IMR-90 (cell line): ENCODE results near the gene ADAMTS20. TPM values are rescaled to one million over a fixed set of nuclear protein-coding genes. Genes with fewer than 3 reads are reported as not detected.
A peak's percentile ranks its signal among the peaks of the same experiment; 100 is the strongest.

Experiments used
- ATAC-seq: fragments of 200-7000 bp; cut with Tn5 transposase; 2 replicates; pipeline ENCODE4 v1.9.1; 2020; ENCODE audit warnings: low read depth, mild to moderate bottlenecking, moderate library complexity
- BruUV-seq: library from RNA; stranded (reverse); fragments of 400-500 nt; replicated peaks from 2 replicates; lab custom pipeline; 2021; lab: Mats Ljungman, UMichigan
- CTCF ChIA-PET: fragments of 300-600 bp; formaldehyde crosslinking; extraction: SDS; loops from one replicate; lab custom pipeline; 2021; ENCODE audit warnings: antibody characterized with exemption; lab: Yijun Ruan, JAX
- POLR2A ChIA-PET: fragments of 300-600 bp; sonication (Branson Sonifier 250); formaldehyde crosslinking; loops from one replicate; lab custom pipeline; 2022; ENCODE audit warnings: antibody characterized with exemption; ENCODE audit not compliant: unreplicated experiment; lab: Charles Lee
- DNase-seq: peaks from one replicate; pipeline ENCODE4 v3.0.0; 2013
- H2AFZ ChIP-seq: replicated peaks from 2 replicates; pipeline ENCODE3; 2013; ENCODE audit warnings: low read length, mild to moderate bottlenecking; ENCODE audit not compliant: poor library complexity
- H2AK5ac ChIP-seq: 2 replicates; pipeline ENCODE4 v1.6.1; 2013; ENCODE audit warnings: low read depth, low read length, inconsistent platforms
- H2AK9ac ChIP-seq: replicated peaks from 2 replicates; pipeline ENCODE3; 2013; ENCODE audit warnings: mild to moderate bottlenecking, low read depth, low read length, moderate library complexity; ENCODE audit not compliant: poor library complexity
- H2BK120ac ChIP-seq: 2 replicates; pipeline ENCODE4 v1.6.1; 2013; ENCODE audit warnings: low read depth, low read length, inconsistent platforms
- H2BK15ac ChIP-seq: 3 replicates; pipeline ENCODE4 v1.6.1; 2013; ENCODE audit warnings: low read depth, low read length, inconsistent platforms
- H2BK20ac ChIP-seq: 2 replicates; pipeline ENCODE4 v1.6.1; 2013; ENCODE audit warnings: low read depth, mild to moderate bottlenecking, inconsistent platforms, low read length, moderate library complexity
- H2BK5ac ChIP-seq: 2 replicates; pipeline ENCODE4 v1.6.1; 2013; ENCODE audit warnings: mild to moderate bottlenecking, low read depth, low read length, inconsistent platforms; ENCODE audit not compliant: poor library complexity, severe bottlenecking
- H3K14ac ChIP-seq: replicated peaks from 2 replicates; pipeline ENCODE4 v1.6.1; 2013; ENCODE audit warnings: low read depth, low read length, inconsistent platforms
- H3K18ac ChIP-seq: 2 replicates; pipeline ENCODE4 v1.6.1; 2013; ENCODE audit warnings: low read depth, low read length, control low read depth
- H3K23ac ChIP-seq: 2 replicates; pipeline ENCODE4 v1.6.1; 2013; ENCODE audit warnings: low read depth, low read length, inconsistent platforms
- H3K27ac ChIP-seq: 2 replicates; pipeline ENCODE4 v1.5.1; 2013; ENCODE audit warnings: mild to moderate bottlenecking, control low read depth, low read length; ENCODE audit not compliant: insufficient read depth
- H3K27me3 ChIP-seq: 2 replicates; pipeline ENCODE4 v1.6.1; 2013; ENCODE audit warnings: low read length; ENCODE audit not compliant: control insufficient read depth, insufficient read depth
- H3K36me3 ChIP-seq: 2 replicates; pipeline ENCODE4 v1.6.1; 2013; ENCODE audit warnings: low read length, mixed read lengths; ENCODE audit not compliant: control insufficient read depth, insufficient read depth
- H3K4ac ChIP-seq: 2 replicates; pipeline ENCODE4 v1.6.1; 2013; ENCODE audit warnings: low read depth, low read length, inconsistent platforms
- H3K4me1 ChIP-seq: 2 replicates; pipeline ENCODE4 v1.6.1; 2013; ENCODE audit warnings: low read length, mixed read lengths; ENCODE audit not compliant: control insufficient read depth, insufficient read depth
- H3K4me2 ChIP-seq: 2 replicates; pipeline ENCODE4 v1.6.1; 2013; ENCODE audit warnings: low read depth, mild to moderate bottlenecking, control low read depth, low read length, moderate library complexity
- H3K4me3 ChIP-seq: 2 replicates; pipeline ENCODE4 v1.5.1; 2013; ENCODE audit warnings: low read depth, mild to moderate bottlenecking, control low read depth, low read length, moderate library complexity; ENCODE audit not compliant: insufficient read depth
- H3K56ac ChIP-seq: 2 replicates; pipeline ENCODE4 v1.6.1; 2013; ENCODE audit warnings: low read length, inconsistent platforms; ENCODE audit not compliant: insufficient read depth; ENCODE audit errors: extremely low read depth
- H3K79me1 ChIP-seq, 2 experiments: 2 replicates each; pipeline ENCODE4 v1.6.1; 2013; ENCODE audit warnings: low read length in 2 of 2, inconsistent platforms in 1 of 2, low read depth in 1 of 2
- H3K9ac ChIP-seq: 2 replicates; pipeline ENCODE4 v1.6.1; 2013; ENCODE audit warnings: low read depth, low read length, control low read depth
- H3K9me1 ChIP-seq: 2 replicates; pipeline ENCODE4 v1.6.1; 2013; ENCODE audit warnings: low read length, inconsistent platforms; ENCODE audit not compliant: insufficient read depth
- H3K9me3 ChIP-seq: 2 replicates; pipeline ENCODE4 v1.6.1; 2013; ENCODE audit warnings: low read length; ENCODE audit not compliant: control insufficient read depth, insufficient read depth
- H4K20me1 ChIP-seq: 2 replicates; pipeline ENCODE4 v1.6.1; 2013; ENCODE audit warnings: low read length, inconsistent platforms; ENCODE audit not compliant: insufficient read depth
- H4K5ac ChIP-seq: 2 replicates; pipeline ENCODE4 v1.6.1; 2013; ENCODE audit warnings: mild to moderate bottlenecking, low read depth, low read length, control low read depth
- H4K8ac ChIP-seq, 2 experiments: 2 replicates each; pipeline ENCODE4 v1.6.1; 2013; ENCODE audit warnings: low read depth in 2 of 2, low read length in 2 of 2, control low read depth in 1 of 2, inconsistent platforms in 1 of 2
- H4K91ac ChIP-seq: 2 replicates; pipeline ENCODE4 v1.6.1; 2013; ENCODE audit warnings: low read depth, low read length, inconsistent platforms; ENCODE audit not compliant: insufficient read depth
- FOS ChIP-seq: fragments of 150-350 bp; IDR thresholded peaks from 2 replicates; pipeline ENCODE4 v1.6.1; 2016; ENCODE audit warnings: low read depth, low read length
- MAFK ChIP-seq: IDR thresholded peaks from 2 replicates; pipeline ENCODE4 v1.6.1; 2012; ENCODE audit warnings: low read depth, low read length, improper control_type of control experiment
- MAZ ChIP-seq: IDR thresholded peaks from 2 replicates; pipeline ENCODE4 v1.6.1; 2012; ENCODE audit warnings: low read depth, mild to moderate bottlenecking, low read length, improper control_type of control experiment, moderate library complexity, borderline replicate concordance
- MXI1 ChIP-seq: IDR thresholded peaks from 2 replicates; pipeline ENCODE4 v1.6.1; 2012; ENCODE audit warnings: low read depth, mild to moderate bottlenecking, low read length, moderate library complexity, borderline replicate concordance
- NFE2L2 ChIP-seq: fragments of 150-350 bp; IDR thresholded peaks from 2 replicates; pipeline ENCODE4 v1.6.1; 2016; ENCODE audit warnings: low read depth, mild to moderate bottlenecking, low read length
- RCOR1 ChIP-seq: IDR thresholded peaks from 2 replicates; pipeline ENCODE4 v1.6.1; 2012; ENCODE audit warnings: mild to moderate bottlenecking, low read length, improper control_type of control experiment; ENCODE audit not compliant: insufficient replicate concordance
- USF2 ChIP-seq: fragments of 150-350 bp; IDR thresholded peaks from 2 replicates; pipeline ENCODE4 v1.6.1; 2017; ENCODE audit warnings: mild to moderate bottlenecking, antibody characterized with exemption, low read length, low read depth
- WGBS, 2 experiments: methylation state at CpG; one replicate each; pipeline versions ENCODE4 v1.1.5 to v1.1.7; 2013; ENCODE audit warnings: missing lambda C conversion rate in 2 of 2; ENCODE audit not compliant: insufficient read length in 1 of 2; ENCODE audit errors: extremely low coverage in 2 of 2; 5-methylcytosine and 5-hydroxymethylcytosine counted together
- dilution Hi-C: fragments of 300-500 bp; cut with HindIII; formaldehyde crosslinking; loops from one replicate; pipeline ENCODE4 v1.14.3; 2018; ENCODE audit warnings: low sequenced_read_pairs; ENCODE audit not compliant: unreplicated experiment
- in situ Hi-C: fragments of 300-500 bp; cut with MboI; formaldehyde crosslinking; loops from 3 replicates; pipeline ENCODE4 v1.14.3; 2019; ENCODE audit warnings: low sequenced_read_pairs, inconsistent platforms, mixed read lengths
- intact Hi-C: fragments of 100-400 bp; cut with micrococcal nuclease; formaldehyde crosslinking; loops from 2 replicates; pipeline ENCODE4 v1.10.0; 2022
- polyA plus RNA-seq, 3 experiments: library from polyadenylated mRNA; depleted of rRNA; stranded (reverse); fragments of >200 nt; gene quantifications; 2 replicates each; pipeline ENCODE4 v1.2.3, GENCODE V29; 2012; ENCODE audit warnings: low replicate concordance in 1 of 3
- total RNA-seq: library from RNA; depleted of rRNA; stranded (reverse); fragments of >200 nt; gene quantifications from 2 replicates; pipeline ENCODE4 v1.2.3, GENCODE V29; 2012

ADAMTS20 gene
- total and polyA plus RNA-seq, 2 of the 4 experiments (the other 2 are of a cell fraction), result not detected

DNA sequence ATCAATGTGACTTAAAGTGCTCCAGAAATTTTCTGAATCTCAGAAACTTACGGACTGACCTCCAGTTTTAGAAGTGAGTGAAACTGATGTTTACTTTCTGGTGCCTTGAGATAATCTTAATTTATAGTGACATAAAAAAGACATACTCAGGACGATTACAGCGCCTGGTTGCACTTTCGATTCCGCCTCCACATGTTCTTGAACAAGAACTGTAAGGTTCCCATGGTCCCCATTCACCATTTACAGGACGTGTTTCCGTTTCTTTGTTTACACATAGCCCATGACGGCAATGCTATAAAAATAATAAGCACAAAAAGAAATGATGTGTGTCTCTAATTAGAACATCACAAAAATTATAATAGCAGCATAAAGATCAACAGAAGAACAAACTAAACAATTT, 98.2 kb downstream of the ADAMTS20 start:
- Histone ChIP-seq H2BK120ac (no peak overlapping the region), H3K9me3 (0 out of 2 replicates have a peak, but pooled peaks cover 3% of the 10 kb centered on the region), H2BK15ac (no peak overlapping the region), H3K9me1 (no peaks in the 10 kb centered on the region), H2AFZ (no peak overlapping the region), H4K8ac (no peak overlapping the region), H2AK9ac (no peak overlapping the region), H2AK5ac (no peak overlapping the region), H3K23ac (no peak overlapping the region), H2BK5ac (no peak overlapping the region), H3K27me3 (no peaks in the 10 kb centered on the region), H4K20me1 (no peaks in the 10 kb centered on the region), H4K91ac (no peak overlapping the region), H3K9ac (no peak overlapping the region), H4K5ac (no peak overlapping the region), H3K27ac (no peak overlapping the region), H3K4ac (no peak overlapping the region), H2BK20ac (no peak overlapping the region), H3K4me2 (peak overlapping the region; percentile 58; the same call in 1 of the 2 replicates), H3K18ac (no peak overlapping the region), H3K79me1 (no peaks in the 10 kb centered on the region), H3K14ac (no peak overlapping the region), H3K4me3 (no peak overlapping the region), H3K56ac (no peak overlapping the region), H3K36me3 (no peaks in the 10 kb centered on the region), H3K4me1 (no peaks in the 10 kb centered on the region)
- TF ChIP-seq FOS, result no peak
- no peak for TF ChIP-seq MAZ
- no peak for TF ChIP-seq MXI1
- TF ChIP-seq USF2, result no peak
- no peak for TF ChIP-seq RCOR1
- TF ChIP-seq NFE2L2, result no peak
- TF ChIP-seq MAFK, result no peak
- intact Hi-C loops (no loop called here), in situ Hi-C loops (no loop called here), dilution Hi-C loops (no loop called here)
- ChIA-PET CTCF (no interaction called here), POLR2A (no interaction called here)
- BruUV-seq, result no TSS peak
- DNase-seq (no peak), ATAC-seq (no peak)
- no CpG with 5 or more reads among the region's 8 CpGs for WGBS, 2 experiments
